Testis (tissue), 3 donors: Measurements from ENCODE around the gene CCR5. TPM values are rescaled to one million over a fixed set of nuclear protein-coding genes. Genes with fewer than 3 reads are reported as not detected.

Experiments
- DNase-seq: peaks from one replicate; pipeline ENCODE4 v3.0.0-alpha.2; 2019
- H3K27ac ChIP-seq, 2 donors: fragments of 200-600 bp; sonication (generic); one replicate each; pipeline ENCODE4 v1.5.1; 2019
- H3K27me3 ChIP-seq: fragments of 200-600 bp; sonication (generic); one replicate; pipeline ENCODE4 v1.5.1; 2019
- H3K36me3 ChIP-seq: fragments of 200-600 bp; sonication (generic); one replicate; pipeline ENCODE4 v1.5.1; 2017; ENCODE audit warnings: low read depth; ENCODE audit errors: missing control alignments
- H3K4me1 ChIP-seq: fragments of 200-600 bp; sonication (generic); one replicate; pipeline ENCODE4 v1.5.1; 2019
- H3K4me3 ChIP-seq, 2 donors: fragments of 200-600 bp; sonication (generic); one replicate each; pipeline ENCODE4 v1.5.1; 2017 to 2019
- H3K9me3 ChIP-seq: fragments of 200-600 bp; sonication (generic); one replicate; pipeline ENCODE4 v1.5.1; 2017
- POLR2A ChIP-seq: fragments of 450-650 bp; IDR thresholded peaks from one replicate; pipeline ENCODE4 v1.6.1; 2017; ENCODE audit warnings: antibody characterized with exemption, mild to moderate bottlenecking, moderate library complexity
- WGBS, 2 donors: methylation state at CpG; one replicate each; pipeline ENCODE4 v1.1.5; 2018; 5-methylcytosine and 5-hydroxymethylcytosine counted together
- intact Hi-C: fragments of 100-400 bp; cut with DNase I; formaldehyde crosslinking; loops from one replicate; pipeline ENCODE4 v1.15.1; 2023; ENCODE audit warnings: low total_unique reads
- polyA plus RNA-seq: library from polyadenylated mRNA; stranded (reverse); fragments of 350-450 nt; fragmentation: Illumina TruSeq; extraction: RNeasy Lipid Tissue Mini Kit (QIAGEN cat#74804); gene quantifications from one replicate; pipeline ENCODE4 v1.2.3, GENCODE V29; 2014; ENCODE audit warnings: low read depth, low replicate concordance; ENCODE audit not compliant: insufficient read depth
- total RNA-seq, 2 donors: library from RNA; depleted of rRNA; stranded (reverse); fragments of >200 nt; gene quantifications; one replicate each; pipeline ENCODE4 v1.2.3, GENCODE V29; 2016
- TF ChIP-seq, protein P1 (sequence below), 3 experiments: fragments of 450-650 bp in 2 of 3; fragments of 200-600 bp in 1 of 3; sonication (generic) in 1 of 3; IDR thresholded peaks; one replicate each; pipeline ENCODE4 v1.5.1; 2016 to 2019; ENCODE audit warnings: antibody characterized with exemption in 3 of 3, mild to moderate bottlenecking in 2 of 3, moderate library complexity in 1 of 3

Gene CCR5
- total and polyA plus RNA-seq, 3 donors from 2014 or later: 0.56 to 3.3 TPM; not detected in 1

DNA sequence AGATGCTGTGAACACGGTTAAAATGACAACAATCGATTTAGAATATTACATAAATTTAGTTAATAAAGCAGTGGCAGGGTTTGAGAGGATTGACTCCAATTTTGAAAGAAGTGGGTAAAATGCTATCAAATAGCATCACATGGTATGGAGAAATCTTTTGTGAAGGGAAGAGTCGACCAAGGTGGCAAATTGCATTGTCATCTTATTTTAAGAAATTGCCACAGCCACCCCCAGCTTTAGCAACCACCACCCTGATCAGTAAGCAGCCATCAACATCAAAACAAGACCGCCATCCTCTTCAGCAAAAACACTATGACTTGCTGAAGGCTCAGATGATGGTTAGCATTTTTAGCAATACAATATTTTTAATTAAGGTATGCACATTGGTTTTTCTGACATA lies 5.7 kb upstream of the CCR5 start:
- Histone ChIP-seq H3K9me3 (no peaks in the 10 kb centered on the region), H3K4me1 (no peaks in the 10 kb centered on the region), H3K4me3 (no peak overlapping the region), H3K27ac (no peak overlapping the region), H3K36me3 (no peaks in the 10 kb centered on the region), H3K27me3 (no peaks in the 10 kb centered on the region)
- 82 to 88% methylated on average over 4 of the region's 4 CpGs for WGBS, 2 donors
- DNase-seq: no peak
- intact Hi-C loops: no loop called here
- TF ChIP-seq, protein P1, sequence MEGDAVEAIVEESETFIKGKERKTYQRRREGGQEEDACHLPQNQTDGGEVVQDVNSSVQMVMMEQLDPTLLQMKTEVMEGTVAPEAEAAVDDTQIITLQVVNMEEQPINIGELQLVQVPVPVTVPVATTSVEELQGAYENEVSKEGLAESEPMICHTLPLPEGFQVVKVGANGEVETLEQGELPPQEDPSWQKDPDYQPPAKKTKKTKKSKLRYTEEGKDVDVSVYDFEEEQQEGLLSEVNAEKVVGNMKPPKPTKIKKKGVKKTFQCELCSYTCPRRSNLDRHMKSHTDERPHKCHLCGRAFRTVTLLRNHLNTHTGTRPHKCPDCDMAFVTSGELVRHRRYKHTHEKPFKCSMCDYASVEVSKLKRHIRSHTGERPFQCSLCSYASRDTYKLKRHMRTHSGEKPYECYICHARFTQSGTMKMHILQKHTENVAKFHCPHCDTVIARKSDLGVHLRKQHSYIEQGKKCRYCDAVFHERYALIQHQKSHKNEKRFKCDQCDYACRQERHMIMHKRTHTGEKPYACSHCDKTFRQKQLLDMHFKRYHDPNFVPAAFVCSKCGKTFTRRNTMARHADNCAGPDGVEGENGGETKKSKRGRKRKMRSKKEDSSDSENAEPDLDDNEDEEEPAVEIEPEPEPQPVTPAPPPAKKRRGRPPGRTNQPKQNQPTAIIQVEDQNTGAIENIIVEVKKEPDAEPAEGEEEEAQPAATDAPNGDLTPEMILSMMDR (IDR thresholded peaks at IDR 0.05): no peak
- TF ChIP-seq POLR2A: no peak

DNA sequence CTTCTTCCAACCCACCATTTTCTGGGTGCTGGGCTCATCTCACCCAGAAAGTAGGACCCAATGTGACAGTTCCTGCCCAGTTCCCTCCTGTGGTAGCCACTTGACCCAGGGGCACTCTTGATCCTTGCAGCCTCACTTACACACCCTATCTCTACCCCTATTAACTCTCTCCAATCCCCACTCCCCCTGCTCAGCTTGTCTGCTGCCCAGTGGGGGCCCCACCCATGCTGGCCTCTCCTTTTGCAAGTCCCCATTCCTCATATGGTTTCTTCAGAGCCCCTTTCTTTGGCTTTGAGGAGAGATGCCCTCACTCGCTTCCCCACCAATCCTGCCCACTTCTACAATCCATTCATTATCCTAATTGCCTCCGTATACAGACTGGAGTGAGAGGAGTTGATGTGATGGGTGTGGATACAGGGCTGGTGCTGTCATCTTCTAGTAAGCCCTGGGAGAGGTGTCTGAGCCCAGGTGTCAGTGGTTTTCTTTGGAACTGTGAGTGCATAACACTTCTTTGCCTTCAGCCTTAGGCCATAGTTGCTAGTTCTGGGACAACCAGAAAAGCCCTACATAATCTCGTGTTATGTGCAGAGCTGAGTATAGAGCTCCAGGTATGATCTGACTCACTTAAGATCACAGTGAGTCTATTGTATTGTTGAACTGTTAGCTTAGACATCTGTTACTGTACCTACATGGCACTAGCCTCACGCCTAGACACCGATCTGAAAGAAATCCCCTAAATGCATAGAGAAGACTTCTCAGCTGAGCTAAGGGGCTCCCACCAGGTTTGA lies 4.8 kb upstream of the CCR5 start:
- intact Hi-C loops: no loop called here
- H3K4me1 ChIP-seq: no peaks in the 10 kb centered on the region
- no peak overlapping the region for H3K27ac ChIP-seq
- H3K27me3 ChIP-seq: no peaks in the 10 kb centered on the region
- DNase-seq: no peak
- H3K36me3 ChIP-seq: no peaks in the 10 kb centered on the region
- no peak overlapping the region for H3K4me3 ChIP-seq
- 87 to 95% methylated on average over 5 of the region's 5 CpGs for WGBS, 2 donors
- TF ChIP-seq, protein P1 (IDR thresholded peaks at IDR 0.05): no peak
- TF ChIP-seq POLR2A: no peak
- H3K9me3 ChIP-seq: no peaks in the 10 kb centered on the region

GRCh38 chr3:46367811-46368210 lies 2.9 kb upstream of the CCR5 start:
- intact Hi-C loops: no loop called here
- Histone ChIP-seq H3K9me3 (no peaks in the 10 kb centered on the region), H3K27me3 (no peaks in the 10 kb centered on the region), H3K36me3 (no peaks in the 10 kb centered on the region), H3K27ac (no peak overlapping the region), H3K4me3 (no peak overlapping the region), H3K4me1 (no peaks in the 10 kb centered on the region)
- TF ChIP-seq, protein P1 (IDR thresholded peaks at IDR 0.05): no peak
- no peak for TF ChIP-seq POLR2A
- no peak for DNase-seq
- WGBS, 2 donors: 91 to 94% methylated on average over 5 of the region's 5 CpGs

DNA sequence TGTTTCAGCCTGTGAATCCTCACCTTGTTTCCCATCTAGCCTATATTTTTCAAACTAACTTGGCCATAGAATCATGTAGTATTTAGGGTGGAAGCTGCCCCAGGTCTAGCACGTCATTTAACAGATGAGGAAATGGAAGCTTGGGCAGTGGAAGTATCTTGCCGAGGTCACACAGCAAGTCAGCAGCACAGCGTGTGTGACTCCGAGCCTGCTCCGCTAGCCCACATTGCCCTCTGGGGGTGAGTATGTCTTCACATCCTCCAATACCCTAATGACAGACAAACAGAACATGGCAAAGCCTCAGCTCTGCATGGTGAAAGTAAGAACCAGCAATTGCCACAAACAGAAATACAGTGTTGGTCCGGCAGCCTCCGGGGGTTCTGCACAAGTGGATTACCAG lies 2.2 kb upstream of the CCR5 start:
- H3K9me3 ChIP-seq: no peaks in the 10 kb centered on the region
- intact Hi-C loops: no loop called here
- TF ChIP-seq, protein P1 (IDR thresholded peaks at IDR 0.05): no peak
- no peak for TF ChIP-seq POLR2A
- no peaks in the 10 kb centered on the region for H3K4me1 ChIP-seq
- H3K4me3 ChIP-seq: no peak overlapping the region
- H3K27me3 ChIP-seq: no peaks in the 10 kb centered on the region
- peak; percentile 24 for DNase-seq
- no peak overlapping the region for H3K27ac ChIP-seq
- H3K36me3 ChIP-seq: no peaks in the 10 kb centered on the region
- 65 to 77% methylated on average over 6 to 7 of the region's 7 CpGs for WGBS, 2 donors

DNA sequence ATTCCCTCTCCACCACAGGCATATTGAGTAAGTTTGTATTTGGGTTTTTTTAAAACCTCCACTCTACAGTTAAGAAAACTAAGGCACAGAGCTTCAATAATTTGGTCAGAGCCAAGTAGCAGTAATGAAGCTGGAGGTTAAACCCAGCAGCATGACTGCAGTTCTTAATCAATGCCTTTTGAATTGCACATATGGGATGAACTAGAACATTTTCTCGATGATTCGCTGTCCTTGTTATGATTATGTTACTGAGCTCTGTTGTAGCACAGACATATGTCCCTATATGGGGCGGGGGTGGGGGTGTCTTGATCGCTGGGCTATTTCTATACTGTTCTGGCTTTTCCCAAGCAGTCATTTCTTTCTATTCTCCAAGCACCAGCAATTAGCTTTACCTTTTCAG lies 1.6 kb upstream of the CCR5 start:
- TF ChIP-seq, protein P1 (IDR thresholded peaks at IDR 0.05): no peak
- no peak for TF ChIP-seq POLR2A
- Histone ChIP-seq H3K9me3 (no peaks in the 10 kb centered on the region), H3K4me1 (no peaks in the 10 kb centered on the region), H3K27me3 (no peaks in the 10 kb centered on the region), H3K36me3 (no peaks in the 10 kb centered on the region), H3K4me3 (no peak overlapping the region), H3K27ac (no peak overlapping the region)
- WGBS, 2 donors: 90 to 91% methylated on average over 4 of the region's 4 CpGs
- intact Hi-C loops: no loop called here
- no peak for DNase-seq
